ENCODE results near the gene EDC4.
A peak's percentile ranks its signal among the peaks of the same experiment; 100 is the strongest.

The EDC4 gene

DNA sequence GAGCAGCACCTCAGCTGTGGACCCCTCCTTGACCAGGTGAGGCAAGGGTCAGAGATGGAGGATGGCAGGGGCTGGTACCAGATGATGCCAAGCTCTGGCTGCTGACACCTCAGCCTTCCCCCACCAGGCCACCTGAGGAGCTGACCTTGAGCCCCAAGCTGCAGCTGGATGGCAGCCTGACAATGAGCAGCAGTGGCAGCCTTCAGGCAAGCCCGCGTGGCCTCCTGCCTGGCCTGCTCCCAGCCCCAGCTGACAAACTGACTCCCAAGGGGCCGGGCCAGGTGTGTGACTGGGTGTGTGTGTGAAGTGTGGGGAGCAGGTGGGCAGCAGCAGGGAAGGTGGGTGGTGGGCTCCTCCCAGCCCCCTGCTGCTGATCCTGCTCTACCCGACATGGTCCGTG, 7.1 kb downstream of the EDC4 start:
- no peak for DNase-seq (ENCODE audit: low spot score)

DNA sequence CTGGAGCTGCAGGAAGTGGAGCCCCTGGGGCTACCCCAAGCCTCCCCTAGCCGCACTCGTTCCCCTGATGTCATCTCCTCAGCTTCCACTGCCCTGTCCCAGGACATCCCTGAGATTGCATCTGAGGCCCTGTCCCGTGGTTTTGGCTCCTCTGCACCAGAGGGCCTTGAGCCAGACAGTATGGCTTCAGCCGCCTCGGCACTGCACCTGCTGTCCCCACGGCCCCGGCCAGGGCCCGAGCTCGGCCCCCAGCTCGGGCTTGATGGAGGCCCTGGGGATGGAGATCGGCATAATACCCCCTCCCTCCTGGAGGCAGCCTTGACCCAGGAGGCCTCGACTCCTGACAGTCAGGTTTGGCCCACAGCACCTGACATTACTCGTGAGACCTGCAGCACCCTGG, 7.7 kb downstream of the EDC4 start:
- DNase-seq (ENCODE audit: low spot score): no peak

DNA sequence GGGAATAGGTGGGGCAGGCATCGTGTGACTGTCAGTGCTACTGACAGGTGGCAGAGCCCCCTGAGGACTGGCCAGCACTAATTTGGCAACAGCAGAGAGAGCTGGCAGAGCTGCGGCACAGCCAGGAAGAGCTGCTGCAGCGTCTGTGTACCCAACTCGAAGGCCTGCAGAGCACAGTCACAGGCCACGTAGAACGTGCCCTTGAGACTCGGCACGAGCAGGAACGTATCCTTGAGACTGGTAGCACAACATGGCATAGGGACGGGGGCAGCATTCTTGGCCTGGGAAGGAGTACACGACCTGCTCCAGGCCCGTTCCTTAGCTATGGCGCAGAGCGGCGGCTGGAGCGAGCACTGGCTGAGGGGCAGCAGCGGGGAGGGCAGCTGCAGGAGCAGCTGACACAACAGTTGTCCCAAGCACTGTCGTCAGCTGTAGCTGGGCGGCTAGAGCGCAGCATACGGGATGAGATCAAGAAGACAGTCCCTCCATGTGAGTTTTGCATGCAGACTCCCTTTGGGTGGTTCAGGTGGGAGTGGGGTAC, 8.8 kb downstream of the EDC4 start:
- no peak for DNase-seq (ENCODE audit: low spot score)

DNA sequence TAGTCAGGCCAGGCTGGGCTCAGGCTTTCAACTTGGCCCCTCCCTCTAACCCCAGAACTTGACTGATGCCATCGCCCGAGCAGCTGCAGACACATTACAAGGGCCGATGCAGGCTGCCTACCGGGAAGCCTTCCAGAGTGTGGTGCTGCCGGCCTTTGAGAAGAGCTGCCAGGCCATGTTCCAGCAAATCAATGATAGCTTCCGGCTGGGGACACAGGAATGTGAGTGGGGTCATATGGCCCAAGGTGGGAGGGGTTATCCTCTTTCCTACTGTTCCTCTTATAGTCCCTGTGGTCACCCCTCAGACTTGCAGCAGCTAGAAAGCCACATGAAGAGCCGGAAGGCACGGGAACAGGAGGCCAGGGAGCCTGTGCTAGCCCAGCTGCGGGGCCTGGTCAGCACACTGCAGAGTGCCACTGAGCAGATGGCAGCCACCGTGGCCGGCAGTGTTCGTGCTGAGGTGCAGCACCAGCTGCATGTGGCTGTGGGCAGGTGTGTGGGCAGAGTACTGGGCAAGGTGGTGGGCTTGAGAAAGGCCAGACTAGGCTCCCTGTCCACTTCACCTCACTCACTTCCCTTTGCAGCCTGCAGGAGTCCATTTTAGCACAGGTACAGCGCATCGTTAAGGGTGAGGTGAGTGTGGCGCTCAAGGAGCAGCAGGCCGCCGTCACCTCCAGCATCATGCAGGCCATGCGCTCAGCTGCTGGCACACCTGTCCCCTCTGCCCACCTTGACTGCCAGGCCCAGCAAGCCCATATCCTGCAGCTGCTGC, 9.7 kb downstream of the EDC4 start:
- DNase-seq (ENCODE audit: low spot score): no peak

DNA sequence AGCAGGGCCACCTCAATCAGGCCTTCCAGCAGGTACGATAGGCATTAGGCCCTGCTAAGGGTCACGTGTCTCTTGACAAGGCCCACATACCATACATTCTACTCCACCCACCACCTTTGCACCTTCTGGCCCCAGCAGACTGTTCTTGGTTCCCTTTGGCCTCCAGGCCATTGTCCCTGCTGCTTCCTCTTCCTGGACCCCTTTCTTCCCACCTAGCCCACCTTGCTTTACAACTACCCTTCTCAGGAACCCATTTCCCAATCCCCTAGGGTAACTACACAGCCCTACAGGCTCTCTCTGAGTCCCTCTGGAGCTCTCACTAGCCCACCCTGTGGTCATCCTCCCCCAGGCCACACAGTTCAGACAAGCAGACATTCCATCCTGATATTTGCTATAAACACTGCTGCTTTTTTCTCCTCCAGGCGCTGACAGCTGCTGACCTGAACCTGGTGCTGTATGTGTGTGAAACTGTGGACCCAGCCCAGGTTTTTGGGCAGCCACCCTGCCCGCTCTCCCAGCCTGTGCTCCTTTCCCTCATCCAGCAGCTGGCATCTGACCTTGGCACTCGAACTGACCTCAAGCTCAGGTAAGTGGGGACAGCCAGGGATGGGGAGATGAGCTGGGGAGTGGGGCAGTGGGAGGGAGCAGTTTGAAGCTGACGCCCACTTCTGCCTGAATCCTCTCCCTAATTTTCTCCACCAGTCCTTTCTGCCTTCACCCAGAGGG, 10.5 kb downstream of the EDC4 start:
- DNase-seq (ENCODE audit: low spot score): no peak

DNA sequence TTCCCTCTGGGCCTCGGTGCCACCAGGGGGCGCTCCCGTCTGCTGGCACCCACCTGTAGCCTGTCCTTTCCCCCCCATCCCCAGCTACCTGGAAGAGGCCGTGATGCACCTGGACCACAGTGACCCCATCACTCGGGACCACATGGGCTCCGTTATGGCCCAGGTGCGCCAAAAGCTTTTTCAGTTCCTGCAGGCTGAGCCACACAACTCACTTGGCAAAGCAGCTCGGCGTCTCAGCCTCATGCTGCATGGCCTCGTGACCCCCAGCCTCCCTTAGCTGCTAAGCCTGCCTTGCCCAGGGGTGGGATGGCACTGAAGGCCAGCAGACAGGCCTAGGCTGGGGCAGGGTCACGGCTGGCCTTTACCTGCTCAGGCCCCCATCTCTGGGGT, 11.0 kb downstream of the EDC4 start:
- peak; percentile 72 for DNase-seq (ENCODE audit: low spot score)

DNA sequence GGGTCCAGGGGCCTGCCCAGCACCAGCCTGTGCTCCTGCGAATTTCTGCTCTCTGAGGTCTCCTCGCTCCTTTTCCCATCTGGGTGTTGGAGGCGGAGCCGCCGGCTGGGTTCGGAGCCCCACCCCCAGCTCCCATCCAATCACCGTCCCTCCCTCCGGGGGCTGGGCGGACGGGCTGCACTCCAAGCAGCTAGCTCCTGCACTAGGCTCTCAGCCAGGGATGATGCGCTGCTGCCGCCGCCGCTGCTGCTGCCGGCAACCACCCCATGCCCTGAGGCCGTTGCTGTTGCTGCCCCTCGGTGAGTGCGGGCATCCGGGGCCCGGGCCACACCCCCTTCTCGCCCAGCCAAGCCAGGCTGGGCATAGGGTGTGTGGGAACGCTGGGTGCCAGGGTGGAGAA, 11.8 kb downstream of the EDC4 start, which contains the start of gene NRN1L:
Gene NRN1L, plus strand, starts transcription at position 202 of the 400 bp plus-strand sequence. Its CDS starts 19 bp downstream, at position 221.
- DNase-seq (ENCODE audit: low spot score): no peak

DNA sequence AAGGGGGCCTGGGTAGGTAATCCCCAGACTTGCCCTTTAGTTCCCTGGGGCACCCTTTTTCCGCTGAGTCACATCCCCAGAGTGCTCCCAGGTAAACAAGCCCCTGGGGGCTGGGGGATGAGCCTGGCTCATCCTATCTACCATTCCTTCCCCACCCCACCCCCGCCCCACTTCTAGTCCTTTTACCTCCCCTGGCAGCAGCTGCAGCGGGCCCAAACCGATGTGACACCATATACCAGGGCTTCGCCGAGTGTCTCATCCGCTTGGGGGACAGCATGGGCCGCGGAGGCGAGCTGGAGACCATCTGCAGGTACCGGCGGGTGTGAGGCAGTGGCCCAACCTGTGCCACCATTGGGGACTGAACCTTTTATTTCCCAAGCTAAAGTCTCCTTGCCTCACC, 12.7 kb downstream of the EDC4 start:
- no peak for DNase-seq (ENCODE audit: low spot score)

DNA sequence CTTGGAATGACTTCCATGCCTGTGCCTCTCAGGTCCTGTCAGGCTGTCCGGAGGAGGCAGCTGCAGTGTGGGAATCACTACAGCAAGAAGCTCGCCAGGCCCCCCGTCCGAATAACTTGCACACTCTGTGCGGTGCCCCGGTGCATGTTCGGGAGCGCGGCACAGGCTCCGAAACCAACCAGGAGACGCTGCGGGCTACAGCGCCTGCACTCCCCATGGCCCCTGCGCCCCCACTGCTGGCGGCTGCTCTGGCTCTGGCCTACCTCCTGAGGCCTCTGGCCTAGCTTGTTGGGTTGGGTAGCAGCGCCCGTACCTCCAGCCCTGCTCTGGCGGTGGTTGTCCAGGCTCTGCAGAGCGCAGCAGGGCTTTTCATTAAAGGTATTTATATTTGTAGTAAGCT, 13.1 kb downstream of the EDC4 start:
- no peak for DNase-seq (ENCODE audit: low spot score)

DNA sequence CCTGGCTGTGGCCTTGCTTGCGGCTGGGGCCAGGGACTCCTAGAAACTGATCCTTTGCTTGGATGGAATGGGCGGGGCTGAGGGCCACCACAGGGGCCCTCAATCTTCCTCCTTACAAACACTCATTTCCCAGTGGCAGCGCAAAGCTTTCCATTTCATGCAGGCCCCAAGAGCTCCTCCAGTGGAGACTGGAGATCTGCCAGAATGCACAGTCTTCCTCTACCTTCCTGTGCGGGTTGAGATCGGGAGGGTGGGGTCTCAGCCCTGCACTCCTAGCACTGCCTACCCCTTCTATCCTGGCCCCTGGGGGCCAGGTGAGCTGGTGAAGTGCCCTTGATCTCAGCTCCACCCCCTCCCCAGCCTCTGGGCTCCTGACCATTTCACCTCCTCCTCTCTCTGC, 13.5 kb downstream of the EDC4 start:
- DNase-seq (ENCODE audit: low spot score): no peak

DNA sequence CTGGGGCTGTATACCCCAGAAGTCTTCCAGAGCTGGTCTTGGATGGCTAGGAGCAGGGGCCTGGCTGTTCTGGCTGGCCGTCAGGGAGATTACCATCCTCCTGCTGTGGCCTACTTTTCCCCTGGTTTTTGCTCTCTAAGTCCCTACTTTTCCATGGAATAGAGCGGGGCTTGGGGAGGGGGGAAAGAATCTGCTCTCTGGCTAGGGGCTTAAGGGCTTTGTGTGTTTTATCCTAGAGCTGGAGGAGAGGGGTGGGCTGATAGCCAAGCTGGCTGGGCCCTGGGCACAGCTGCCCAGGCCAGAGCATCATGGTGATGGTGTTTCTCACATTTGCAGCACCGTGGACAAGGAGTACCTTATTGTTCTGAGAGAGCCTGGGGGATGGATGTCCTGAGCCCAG, 15.5 kb downstream of the EDC4 start:
- no peak for DNase-seq (ENCODE audit: low spot score)

DNA sequence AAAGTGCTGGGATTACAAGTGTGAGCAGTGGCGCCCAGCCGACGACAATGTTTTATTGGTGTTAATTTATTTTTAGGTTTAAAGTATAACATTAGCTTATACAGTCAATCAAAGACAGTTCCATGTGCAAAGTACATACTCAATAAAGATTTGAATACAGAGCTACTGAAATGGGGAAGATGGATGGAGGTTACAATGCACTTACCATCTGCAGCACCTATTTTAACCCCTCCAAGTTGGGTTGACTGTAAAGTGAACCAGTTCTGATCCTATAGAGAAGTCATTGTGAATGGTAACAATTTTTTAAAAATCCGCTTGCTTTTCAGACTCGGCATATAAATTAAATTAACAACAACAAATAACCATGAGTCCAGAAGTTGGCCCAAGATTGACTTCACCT, 19.5 kb downstream of the EDC4 start:
- DNase-seq (ENCODE audit: low spot score): no peak

DNA sequence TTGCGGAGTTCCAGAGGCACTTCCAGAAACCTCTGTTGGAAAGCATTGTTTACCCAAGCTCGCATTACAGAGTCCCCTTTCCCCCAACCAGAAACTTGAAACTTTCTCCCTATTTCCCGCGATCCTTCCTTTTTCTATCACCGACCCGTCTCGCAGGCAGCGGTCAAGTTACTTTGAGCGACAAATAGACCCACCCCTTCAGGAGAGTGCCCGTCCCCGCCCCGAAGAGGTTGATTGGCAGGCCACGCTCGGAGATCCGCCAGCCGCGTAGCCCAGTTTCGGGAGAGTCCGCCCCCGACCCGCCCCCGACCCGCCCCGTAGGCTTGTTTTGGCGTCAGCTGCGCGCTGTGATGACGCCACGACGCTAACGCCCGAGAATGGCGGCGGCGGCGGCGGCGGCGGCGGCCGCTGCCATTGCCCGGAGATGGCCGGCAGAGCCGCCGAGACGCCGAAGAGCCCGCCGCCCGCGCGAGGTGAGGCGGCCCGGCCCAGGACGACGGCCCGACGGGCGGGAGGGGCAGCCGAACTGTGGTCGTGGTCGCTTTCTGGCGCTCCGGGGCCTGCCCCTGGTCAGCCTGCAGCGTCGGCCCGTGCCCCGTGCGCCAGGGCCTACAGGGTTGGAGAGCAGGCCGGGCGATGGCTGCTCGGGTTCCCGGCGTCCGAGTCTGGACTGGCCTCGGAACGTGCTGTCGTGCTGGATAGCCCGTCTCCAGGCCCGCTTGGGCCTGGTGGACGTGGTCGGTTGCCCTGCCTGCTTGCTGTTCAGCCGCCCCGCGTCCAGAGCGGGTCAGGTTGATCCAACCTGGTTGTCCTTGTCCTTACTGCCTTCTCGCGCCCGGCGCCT, 20.3 kb downstream of the EDC4 start, which contains the start of gene PSKH1:
Gene PSKH1, plus strand, starts transcription at position 356 of the 844 bp plus-strand sequence. CDS start 15,496 bp downstream, outside the sequence.
- peak; percentile 97 for DNase-seq (ENCODE audit: low spot score)

DNA sequence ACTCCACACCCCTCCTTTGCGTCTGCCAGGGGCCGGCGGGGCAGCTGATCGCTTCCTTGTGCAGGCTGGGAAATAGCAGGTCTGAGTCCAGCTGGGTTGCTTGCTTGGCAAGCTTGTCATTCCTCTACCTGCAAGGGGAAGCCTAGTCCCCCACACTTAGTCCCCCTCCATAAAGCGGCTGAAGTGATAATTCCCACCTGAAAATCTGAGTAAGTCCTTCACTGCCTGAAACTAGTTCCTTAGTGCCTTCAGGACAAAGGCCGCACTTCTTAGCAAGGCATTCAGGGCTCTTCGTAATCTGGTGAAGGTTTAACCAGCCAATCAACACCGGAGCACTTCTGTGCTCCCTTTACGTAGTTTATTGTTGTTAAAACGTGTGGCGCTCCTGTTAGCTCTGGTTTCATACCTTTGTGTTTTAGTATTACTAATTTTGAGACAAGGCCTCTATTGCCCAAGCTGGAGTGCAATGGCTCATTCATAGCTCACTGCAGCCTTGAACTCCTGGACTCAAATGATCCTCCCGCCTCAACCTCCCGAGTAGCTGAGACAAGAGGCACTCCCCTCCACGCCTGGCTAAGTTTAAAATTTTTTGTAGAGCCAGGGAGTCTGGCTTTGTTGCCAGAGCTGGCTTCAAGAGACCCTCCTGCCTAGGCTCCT, 21.0 kb downstream of the EDC4 start:
- no peak for DNase-seq (ENCODE audit: low spot score)

DNA sequence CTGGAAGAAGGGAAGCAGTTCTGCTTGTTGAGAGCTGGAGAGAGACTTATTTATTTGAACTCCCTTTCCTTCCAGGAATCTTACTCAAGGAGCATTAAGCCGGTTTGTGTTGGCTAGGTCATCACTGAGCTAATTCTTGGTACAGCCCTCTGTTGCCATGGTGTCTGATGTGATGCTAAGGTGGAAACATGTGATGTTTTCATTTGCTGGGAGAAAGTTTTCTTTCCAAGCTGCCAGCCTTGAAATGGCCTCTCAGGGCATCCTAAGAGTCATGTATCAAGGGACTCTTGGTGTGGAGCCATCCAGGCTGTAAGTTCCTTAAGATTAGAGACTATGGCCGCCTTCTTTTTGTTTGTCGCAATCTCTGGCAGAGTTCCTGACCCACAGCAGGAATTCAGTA, 24.4 kb downstream of the EDC4 start:
- DNase-seq (ENCODE audit: low spot score): no peak

DNA sequence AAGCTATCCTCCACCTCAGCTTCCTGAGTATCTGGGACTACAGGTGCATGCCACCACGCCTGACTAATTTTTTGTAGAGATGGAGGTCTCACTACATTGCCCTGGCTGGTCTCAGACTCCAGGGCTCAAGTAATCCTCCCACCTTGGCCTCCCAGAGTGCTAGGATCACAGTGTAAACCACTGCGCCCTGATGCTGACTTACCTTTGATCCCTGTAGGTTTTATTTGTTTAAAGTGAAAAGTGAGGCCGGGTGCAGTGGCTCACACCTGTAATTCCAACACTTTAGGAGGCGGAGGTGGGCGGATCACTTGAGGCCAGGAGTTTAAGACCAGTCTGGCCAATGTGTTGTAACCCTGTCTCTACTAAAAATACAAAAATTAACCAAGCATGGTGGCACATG, 28.9 kb downstream of the EDC4 start:
- DNase-seq (ENCODE audit: low spot score): no peak

DNA sequence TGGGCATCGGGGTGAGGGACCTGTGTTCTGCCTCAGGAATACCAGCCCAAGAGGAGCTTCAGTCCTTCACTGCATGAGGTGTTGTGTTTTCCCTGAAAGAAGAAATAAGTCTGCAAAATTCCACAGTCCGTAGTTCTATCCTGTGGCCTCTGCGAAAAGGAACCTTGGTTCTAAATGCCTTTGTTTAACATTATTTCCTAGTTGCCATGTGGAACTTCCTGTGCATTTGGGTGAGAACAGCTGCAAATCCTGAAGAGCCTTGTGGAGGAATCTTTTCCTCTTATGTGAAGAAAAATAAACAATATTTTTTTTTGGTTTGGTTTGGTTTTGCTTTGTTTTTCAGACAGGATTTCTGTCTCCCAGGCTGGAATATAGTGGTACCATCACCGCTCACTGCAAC, 30.0 kb downstream of the EDC4 start:
- DNase-seq (ENCODE audit: low spot score): no peak

DNA sequence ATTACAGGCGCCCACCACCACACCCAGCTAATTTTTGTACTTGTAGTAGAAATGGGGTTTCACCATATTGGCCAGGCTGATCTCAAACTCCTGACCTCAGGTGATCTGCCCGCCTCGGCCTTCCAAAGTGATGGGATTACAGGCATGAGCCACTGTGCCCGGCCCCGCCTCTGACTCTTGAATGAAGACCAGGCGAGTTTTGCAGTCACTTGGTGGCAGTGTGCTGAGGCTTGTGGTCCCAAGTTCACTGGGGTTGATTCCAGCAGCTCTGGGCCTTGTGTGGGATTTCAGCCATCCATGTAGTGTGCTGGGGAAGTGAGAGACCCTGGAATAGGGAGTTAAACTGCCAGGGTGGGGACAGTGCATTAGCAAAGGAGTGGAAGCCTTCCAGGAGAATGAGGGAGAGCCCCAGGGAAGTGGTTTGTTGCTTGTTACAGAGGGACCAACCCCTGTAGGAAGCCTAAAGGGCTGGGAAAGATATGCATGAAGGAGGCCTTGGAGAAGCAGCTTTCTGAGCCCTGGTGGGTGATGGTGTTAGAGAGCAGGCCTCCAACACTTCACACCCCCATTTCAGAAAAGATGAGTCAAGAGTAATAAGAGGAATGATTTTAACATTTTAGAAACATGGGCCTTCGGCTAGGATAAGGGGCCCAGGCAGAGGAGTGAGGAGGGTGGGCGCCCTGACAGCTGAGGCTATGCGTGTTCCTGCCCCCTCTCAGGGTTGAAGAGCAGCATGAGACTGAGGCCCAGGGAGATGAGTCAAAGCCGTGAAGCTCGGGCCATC, 34.7 kb downstream of the EDC4 start:
- DNase-seq (ENCODE audit: low spot score): no peak

DNA sequence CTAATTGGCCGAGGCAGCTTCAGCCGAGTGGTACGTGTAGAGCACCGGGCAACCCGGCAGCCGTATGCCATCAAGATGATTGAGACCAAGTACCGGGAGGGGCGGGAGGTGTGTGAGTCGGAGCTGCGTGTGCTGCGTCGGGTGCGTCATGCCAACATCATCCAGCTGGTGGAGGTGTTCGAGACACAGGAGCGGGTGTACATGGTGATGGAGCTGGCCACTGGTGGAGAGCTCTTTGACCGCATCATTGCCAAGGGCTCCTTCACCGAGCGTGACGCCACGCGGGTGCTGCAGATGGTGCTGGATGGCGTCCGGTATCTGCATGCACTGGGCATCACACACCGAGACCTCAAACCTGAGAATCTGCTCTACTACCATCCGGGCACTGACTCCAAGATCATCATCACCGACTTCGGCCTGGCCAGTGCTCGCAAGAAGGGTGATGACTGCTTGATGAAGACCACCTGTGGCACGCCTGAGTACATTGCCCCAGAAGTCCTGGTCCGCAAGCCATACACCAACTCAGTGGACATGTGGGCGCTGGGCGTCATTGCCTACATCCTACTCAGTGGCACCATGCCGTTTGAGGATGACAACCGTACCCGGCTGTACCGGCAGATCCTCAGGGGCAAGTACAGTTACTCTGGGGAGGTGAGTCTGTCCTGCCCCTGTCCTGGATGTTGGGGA, 36.3 kb downstream of the EDC4 start:
- DNase-seq (ENCODE audit: low spot score): no peak

DNA sequence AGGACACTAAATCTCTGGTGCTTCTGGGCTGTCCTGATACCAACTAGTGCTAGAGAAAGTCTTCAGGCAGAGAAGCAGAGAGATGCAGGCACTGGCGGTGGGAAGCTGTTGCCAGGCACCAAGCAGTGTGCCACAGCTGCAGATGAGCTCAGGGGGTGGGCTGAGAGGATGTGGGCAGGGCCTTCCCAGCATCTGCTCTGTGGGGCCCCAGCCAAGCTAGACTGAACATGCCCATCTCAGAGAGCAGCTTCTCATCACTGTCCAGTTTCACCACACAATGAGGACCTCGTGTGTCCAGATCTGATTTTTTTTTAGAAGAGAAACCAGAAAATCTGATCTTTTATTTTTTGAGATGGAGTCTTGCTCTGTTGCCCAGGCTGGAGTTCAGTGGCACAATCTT, 37.3 kb downstream of the EDC4 start:
- no peak for DNase-seq (ENCODE audit: low spot score)

Data from hematopoietic multipotent progenitor cell treated with erythropoietin and hydrocortisone succinate and interleukin-3 and kit ligand, for 15 days (in vitro differentiated cells).